IMR-90 (cell line): ENCODE measurements around the gene S100A4. TPM values are rescaled to one million over a fixed set of nuclear protein-coding genes. Genes with fewer than 3 reads are reported as not detected.

Experiments
- ATAC-seq: fragments of 200-7000 bp; cut with Tn5 transposase; 2 replicates; pipeline ENCODE4 v1.9.1; 2020; ENCODE audit warnings: low read depth, mild to moderate bottlenecking, moderate library complexity
- BruUV-seq: library from RNA; stranded (reverse); fragments of 400-500 nt; replicated peaks from 2 replicates; lab custom pipeline; 2021; lab: Mats Ljungman, UMichigan
- CTCF ChIA-PET: fragments of 300-600 bp; formaldehyde crosslinking; extraction: SDS; loops from one replicate; lab custom pipeline; 2021; ENCODE audit warnings: antibody characterized with exemption; lab: Yijun Ruan, JAX
- POLR2A ChIA-PET: fragments of 300-600 bp; sonication (Branson Sonifier 250); formaldehyde crosslinking; loops from one replicate; lab custom pipeline; 2022; ENCODE audit warnings: antibody characterized with exemption; ENCODE audit not compliant: unreplicated experiment; lab: Charles Lee
- DNase-seq: peaks from one replicate; pipeline ENCODE4 v3.0.0; 2013
- H2AFZ ChIP-seq: replicated peaks from 2 replicates; pipeline ENCODE3; 2013; ENCODE audit warnings: low read length, mild to moderate bottlenecking; ENCODE audit not compliant: poor library complexity
- H2AK5ac ChIP-seq: 2 replicates; pipeline ENCODE4 v1.6.1; 2013; ENCODE audit warnings: low read depth, low read length, inconsistent platforms
- H2AK9ac ChIP-seq: replicated peaks from 2 replicates; pipeline ENCODE3; 2013; ENCODE audit warnings: mild to moderate bottlenecking, low read depth, low read length, moderate library complexity; ENCODE audit not compliant: poor library complexity
- H2BK120ac ChIP-seq: 2 replicates; pipeline ENCODE4 v1.6.1; 2013; ENCODE audit warnings: low read depth, low read length, inconsistent platforms
- H2BK15ac ChIP-seq: 3 replicates; pipeline ENCODE4 v1.6.1; 2013; ENCODE audit warnings: low read depth, low read length, inconsistent platforms
- H2BK20ac ChIP-seq: 2 replicates; pipeline ENCODE4 v1.6.1; 2013; ENCODE audit warnings: low read depth, mild to moderate bottlenecking, inconsistent platforms, low read length, moderate library complexity
- H2BK5ac ChIP-seq: 2 replicates; pipeline ENCODE4 v1.6.1; 2013; ENCODE audit warnings: mild to moderate bottlenecking, low read depth, low read length, inconsistent platforms; ENCODE audit not compliant: poor library complexity, severe bottlenecking
- H3K14ac ChIP-seq: replicated peaks from 2 replicates; pipeline ENCODE4 v1.6.1; 2013; ENCODE audit warnings: low read depth, low read length, inconsistent platforms
- H3K18ac ChIP-seq: 2 replicates; pipeline ENCODE4 v1.6.1; 2013; ENCODE audit warnings: low read depth, low read length, control low read depth
- H3K23ac ChIP-seq: 2 replicates; pipeline ENCODE4 v1.6.1; 2013; ENCODE audit warnings: low read depth, low read length, inconsistent platforms
- H3K27ac ChIP-seq: 2 replicates; pipeline ENCODE4 v1.5.1; 2013; ENCODE audit warnings: mild to moderate bottlenecking, control low read depth, low read length; ENCODE audit not compliant: insufficient read depth
- H3K27me3 ChIP-seq: 2 replicates; pipeline ENCODE4 v1.6.1; 2013; ENCODE audit warnings: low read length; ENCODE audit not compliant: control insufficient read depth, insufficient read depth
- H3K36me3 ChIP-seq: 2 replicates; pipeline ENCODE4 v1.6.1; 2013; ENCODE audit warnings: low read length, mixed read lengths; ENCODE audit not compliant: control insufficient read depth, insufficient read depth
- H3K4ac ChIP-seq: 2 replicates; pipeline ENCODE4 v1.6.1; 2013; ENCODE audit warnings: low read depth, low read length, inconsistent platforms
- H3K4me1 ChIP-seq: 2 replicates; pipeline ENCODE4 v1.6.1; 2013; ENCODE audit warnings: low read length, mixed read lengths; ENCODE audit not compliant: control insufficient read depth, insufficient read depth
- H3K4me2 ChIP-seq: 2 replicates; pipeline ENCODE4 v1.6.1; 2013; ENCODE audit warnings: low read depth, mild to moderate bottlenecking, control low read depth, low read length, moderate library complexity
- H3K4me3 ChIP-seq: 2 replicates; pipeline ENCODE4 v1.5.1; 2013; ENCODE audit warnings: low read depth, mild to moderate bottlenecking, control low read depth, low read length, moderate library complexity; ENCODE audit not compliant: insufficient read depth
- H3K56ac ChIP-seq: 2 replicates; pipeline ENCODE4 v1.6.1; 2013; ENCODE audit warnings: low read length, inconsistent platforms; ENCODE audit not compliant: insufficient read depth; ENCODE audit errors: extremely low read depth
- H3K79me1 ChIP-seq, 2 experiments: 2 replicates each; pipeline ENCODE4 v1.6.1; 2013; ENCODE audit warnings: low read length in 2 of 2, inconsistent platforms in 1 of 2, low read depth in 1 of 2
- H3K9ac ChIP-seq: 2 replicates; pipeline ENCODE4 v1.6.1; 2013; ENCODE audit warnings: low read depth, low read length, control low read depth
- H3K9me1 ChIP-seq: 2 replicates; pipeline ENCODE4 v1.6.1; 2013; ENCODE audit warnings: low read length, inconsistent platforms; ENCODE audit not compliant: insufficient read depth
- H3K9me3 ChIP-seq: 2 replicates; pipeline ENCODE4 v1.6.1; 2013; ENCODE audit warnings: low read length; ENCODE audit not compliant: control insufficient read depth, insufficient read depth
- H4K20me1 ChIP-seq: 2 replicates; pipeline ENCODE4 v1.6.1; 2013; ENCODE audit warnings: low read length, inconsistent platforms; ENCODE audit not compliant: insufficient read depth
- H4K5ac ChIP-seq: 2 replicates; pipeline ENCODE4 v1.6.1; 2013; ENCODE audit warnings: mild to moderate bottlenecking, low read depth, low read length, control low read depth
- H4K8ac ChIP-seq, 2 experiments: 2 replicates each; pipeline ENCODE4 v1.6.1; 2013; ENCODE audit warnings: low read depth in 2 of 2, low read length in 2 of 2, control low read depth in 1 of 2, inconsistent platforms in 1 of 2
- H4K91ac ChIP-seq: 2 replicates; pipeline ENCODE4 v1.6.1; 2013; ENCODE audit warnings: low read depth, low read length, inconsistent platforms; ENCODE audit not compliant: insufficient read depth
- BHLHE40 ChIP-seq: fragments of 150-350 bp; IDR thresholded peaks from 2 replicates; pipeline ENCODE4 v1.6.1; 2016; ENCODE audit warnings: mild to moderate bottlenecking, low read depth, low read length
- CEBPB ChIP-seq: IDR thresholded peaks from 2 replicates; pipeline ENCODE4 v1.6.1; 2012; ENCODE audit warnings: low read depth, low read length, improper control_type of control experiment
- FOS ChIP-seq: fragments of 150-350 bp; IDR thresholded peaks from 2 replicates; pipeline ENCODE4 v1.6.1; 2016; ENCODE audit warnings: low read depth, low read length
- MAFK ChIP-seq: IDR thresholded peaks from 2 replicates; pipeline ENCODE4 v1.6.1; 2012; ENCODE audit warnings: low read depth, low read length, improper control_type of control experiment
- MXI1 ChIP-seq: IDR thresholded peaks from 2 replicates; pipeline ENCODE4 v1.6.1; 2012; ENCODE audit warnings: low read depth, mild to moderate bottlenecking, low read length, moderate library complexity, borderline replicate concordance
- NFE2L2 ChIP-seq: fragments of 150-350 bp; IDR thresholded peaks from 2 replicates; pipeline ENCODE4 v1.6.1; 2016; ENCODE audit warnings: low read depth, mild to moderate bottlenecking, low read length
- RCOR1 ChIP-seq: IDR thresholded peaks from 2 replicates; pipeline ENCODE4 v1.6.1; 2012; ENCODE audit warnings: mild to moderate bottlenecking, low read length, improper control_type of control experiment; ENCODE audit not compliant: insufficient replicate concordance
- RFX5 ChIP-seq: IDR thresholded peaks from 2 replicates; pipeline ENCODE4 v1.8.0; 2012; ENCODE audit warnings: low read depth, mild to moderate bottlenecking, low read length, moderate library complexity
- SMC3 ChIP-seq: fragments of 150-350 bp; IDR thresholded peaks from 2 replicates; pipeline ENCODE4 v1.6.1; 2016; ENCODE audit warnings: low read depth, mild to moderate bottlenecking, antibody characterized with exemption, low read length, moderate library complexity
- WGBS, 2 experiments: methylation state at CpG; one replicate each; pipeline versions ENCODE4 v1.1.5 to v1.1.7; 2013; ENCODE audit warnings: missing lambda C conversion rate in 2 of 2; ENCODE audit not compliant: insufficient read length in 1 of 2; ENCODE audit errors: extremely low coverage in 2 of 2; 5-methylcytosine and 5-hydroxymethylcytosine counted together
- dilution Hi-C: fragments of 300-500 bp; cut with HindIII; formaldehyde crosslinking; loops from one replicate; pipeline ENCODE4 v1.14.3; 2018; ENCODE audit warnings: low sequenced_read_pairs; ENCODE audit not compliant: unreplicated experiment
- in situ Hi-C: fragments of 300-500 bp; cut with MboI; formaldehyde crosslinking; loops from 3 replicates; pipeline ENCODE4 v1.14.3; 2019; ENCODE audit warnings: low sequenced_read_pairs, inconsistent platforms, mixed read lengths
- intact Hi-C: fragments of 100-400 bp; cut with micrococcal nuclease; formaldehyde crosslinking; loops from 2 replicates; pipeline ENCODE4 v1.10.0; 2022
- polyA plus RNA-seq, 3 experiments: library from polyadenylated mRNA; depleted of rRNA; stranded (reverse); fragments of >200 nt; gene quantifications; 2 replicates each; pipeline ENCODE4 v1.2.3, GENCODE V29; 2012; ENCODE audit warnings: low replicate concordance in 1 of 3
- total RNA-seq: library from RNA; depleted of rRNA; stranded (reverse); fragments of >200 nt; gene quantifications from 2 replicates; pipeline ENCODE4 v1.2.3, GENCODE V29; 2012
- TF ChIP-seq, protein P1 (sequence below): conservative IDR thresholded peaks from 2 replicates; pipeline ENCODE4 v1.5.1; 2012; ENCODE audit warnings: mild to moderate bottlenecking, low read depth, low read length, improper control_type of control experiment
- TF ChIP-seq, protein P2 (sequence below): fragments of 150-350 bp; IDR thresholded peaks from 2 replicates; pipeline ENCODE4 v1.6.1; 2017; ENCODE audit warnings: mild to moderate bottlenecking, antibody characterized with exemption, low read length, low read depth
- TF ChIP-seq, protein P3 (sequence below): fragments of 150-350 bp; IDR thresholded peaks from 2 replicates; pipeline ENCODE4 v1.6.1; 2016; ENCODE audit warnings: low read depth, mild to moderate bottlenecking, low read length, moderate library complexity, borderline replicate concordance

S100A4 gene
- total and polyA plus RNA-seq, 2 of the 4 experiments (the other 2 are of a cell fraction), result 5.6 to 16.6 TPM

DNA sequence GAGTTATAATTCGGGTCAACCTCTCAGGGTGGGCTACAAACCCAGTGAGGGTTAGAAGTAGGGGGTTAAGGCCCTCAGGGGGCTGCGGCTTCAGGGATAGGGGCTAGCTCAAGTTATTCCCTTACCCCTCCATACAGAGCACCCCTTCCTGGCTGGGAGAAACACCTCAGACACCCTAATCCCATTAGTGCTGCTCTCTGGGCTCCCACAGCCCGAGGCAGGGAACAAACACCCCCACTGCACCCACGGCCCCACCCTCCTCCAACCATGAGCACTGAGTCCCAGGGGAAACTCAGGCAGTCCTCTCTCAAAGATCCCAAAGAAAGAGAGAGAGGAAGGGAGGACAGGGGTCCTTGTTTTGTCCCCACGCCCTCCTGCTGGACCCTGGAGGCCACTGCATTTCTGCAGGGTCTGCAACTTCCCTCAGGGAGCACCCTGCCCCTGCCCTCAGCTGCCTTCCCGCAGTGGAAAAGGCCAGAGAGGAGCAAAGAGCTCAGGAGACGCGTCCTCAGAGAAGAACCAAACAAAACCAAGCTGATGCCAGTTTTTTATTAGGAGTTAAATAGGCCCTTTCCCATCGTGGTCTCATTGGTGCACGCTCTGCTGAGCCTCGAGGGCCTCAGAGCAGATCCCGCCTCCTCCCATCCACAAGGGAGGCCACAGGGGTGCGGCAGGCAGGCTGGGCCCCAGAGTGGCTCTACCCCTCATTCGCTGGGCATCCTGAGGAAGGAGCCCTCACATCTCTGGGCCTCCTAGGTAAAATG, 1.4 kb upstream of the S100A4 start:
- H3K4ac ChIP-seq, result peak overlapping the region; percentile 96
- dilution Hi-C loops, result no loop called here
- H2BK20ac ChIP-seq, result peak overlapping the region; percentile 20; the same call in 1 of the 2 replicates
- no peak overlapping the region for H3K23ac ChIP-seq
- no peaks in the 10 kb centered on the region for H3K9me3 ChIP-seq
- H2AK5ac ChIP-seq, result peak overlapping the region; percentile 85
- peak overlapping the region; percentile 77 for H2AFZ ChIP-seq
- H4K91ac ChIP-seq, result peak overlapping the region; percentile 70
- TF ChIP-seq RFX5 (no peak), NFE2L2 (no peak), MAFK (no peak), RCOR1 (no peak), SMC3 (no peak), FOS (no peak), MXI1 (no peak), CEBPB (no peak), BHLHE40 (no peak)
- TF ChIP-seq, protein P1, sequence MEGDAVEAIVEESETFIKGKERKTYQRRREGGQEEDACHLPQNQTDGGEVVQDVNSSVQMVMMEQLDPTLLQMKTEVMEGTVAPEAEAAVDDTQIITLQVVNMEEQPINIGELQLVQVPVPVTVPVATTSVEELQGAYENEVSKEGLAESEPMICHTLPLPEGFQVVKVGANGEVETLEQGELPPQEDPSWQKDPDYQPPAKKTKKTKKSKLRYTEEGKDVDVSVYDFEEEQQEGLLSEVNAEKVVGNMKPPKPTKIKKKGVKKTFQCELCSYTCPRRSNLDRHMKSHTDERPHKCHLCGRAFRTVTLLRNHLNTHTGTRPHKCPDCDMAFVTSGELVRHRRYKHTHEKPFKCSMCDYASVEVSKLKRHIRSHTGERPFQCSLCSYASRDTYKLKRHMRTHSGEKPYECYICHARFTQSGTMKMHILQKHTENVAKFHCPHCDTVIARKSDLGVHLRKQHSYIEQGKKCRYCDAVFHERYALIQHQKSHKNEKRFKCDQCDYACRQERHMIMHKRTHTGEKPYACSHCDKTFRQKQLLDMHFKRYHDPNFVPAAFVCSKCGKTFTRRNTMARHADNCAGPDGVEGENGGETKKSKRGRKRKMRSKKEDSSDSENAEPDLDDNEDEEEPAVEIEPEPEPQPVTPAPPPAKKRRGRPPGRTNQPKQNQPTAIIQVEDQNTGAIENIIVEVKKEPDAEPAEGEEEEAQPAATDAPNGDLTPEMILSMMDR, result no peak
- TF ChIP-seq, protein P2, sequence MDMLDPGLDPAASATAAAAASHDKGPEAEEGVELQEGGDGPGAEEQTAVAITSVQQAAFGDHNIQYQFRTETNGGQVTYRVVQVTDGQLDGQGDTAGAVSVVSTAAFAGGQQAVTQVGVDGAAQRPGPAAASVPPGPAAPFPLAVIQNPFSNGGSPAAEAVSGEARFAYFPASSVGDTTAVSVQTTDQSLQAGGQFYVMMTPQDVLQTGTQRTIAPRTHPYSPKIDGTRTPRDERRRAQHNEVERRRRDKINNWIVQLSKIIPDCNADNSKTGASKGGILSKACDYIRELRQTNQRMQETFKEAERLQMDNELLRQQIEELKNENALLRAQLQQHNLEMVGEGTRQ, result no peak
- TF ChIP-seq, protein P3, sequence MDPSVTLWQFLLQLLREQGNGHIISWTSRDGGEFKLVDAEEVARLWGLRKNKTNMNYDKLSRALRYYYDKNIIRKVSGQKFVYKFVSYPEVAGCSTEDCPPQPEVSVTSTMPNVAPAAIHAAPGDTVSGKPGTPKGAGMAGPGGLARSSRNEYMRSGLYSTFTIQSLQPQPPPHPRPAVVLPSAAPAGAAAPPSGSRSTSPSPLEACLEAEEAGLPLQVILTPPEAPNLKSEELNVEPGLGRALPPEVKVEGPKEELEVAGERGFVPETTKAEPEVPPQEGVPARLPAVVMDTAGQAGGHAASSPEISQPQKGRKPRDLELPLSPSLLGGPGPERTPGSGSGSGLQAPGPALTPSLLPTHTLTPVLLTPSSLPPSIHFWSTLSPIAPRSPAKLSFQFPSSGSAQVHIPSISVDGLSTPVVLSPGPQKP, result no peak
- in situ Hi-C loops, result loop anchor here (25.0 kb wide), 1 partner anchor 415 kb away; the partner anchor contains the start of genes CREB3L4, CRTC2 and SLC39A1
- peaks cover 37% of the 10 kb centered on the region for H3K4me1 ChIP-seq
- no peak overlapping the region for H3K9ac ChIP-seq
- ChIA-PET POLR2A (interaction anchor here (1.0 kb wide), 1 partner anchor 11 kb away, joined by 3 read pairs; the partner anchor contains the start of gene S100A6), CTCF (no interaction called here)
- peak overlapping the region; percentile 17; the same call in 1 of the 2 replicates for H4K5ac ChIP-seq
- no peak overlapping the region for H2BK5ac ChIP-seq
- H3K27me3 ChIP-seq, result no peaks in the 10 kb centered on the region
- H3K79me1 ChIP-seq, result peaks cover 0 to 35% of the 10 kb centered on the region in 2 experiments; a peak in 3 of 4 replicates
- H3K14ac ChIP-seq, result peak overlapping the region; percentile 65; the same call in 1 of the 2 replicates
- H3K56ac ChIP-seq, result no peak overlapping the region
- ATAC-seq (no peak), DNase-seq (no peak)
- BruUV-seq, result no TSS peak
- no peak overlapping the region; the same call in 1 of the 2 replicates for H3K18ac ChIP-seq
- H3K4me2 ChIP-seq, result no peak overlapping the region
- intact Hi-C loops, result no loop called here
- 0 out of 2 replicates have a peak overlapping the region, but pooled peaks have one; percentile 5 for H3K27ac ChIP-seq
- peak overlapping the region; percentile 96 for H2AK9ac ChIP-seq
- peak overlapping the region; percentile 60; the same call in 1 of the 3 replicates for H2BK15ac ChIP-seq
- H3K36me3 ChIP-seq, result no peaks in the 10 kb centered on the region
- H4K8ac ChIP-seq, result peak overlapping the region in 1 of 2 experiments; percentile 91; a peak in 1 of 4 replicates
- peaks cover 54% of the 10 kb centered on the region for H3K9me1 ChIP-seq
- 87% methylated on average over 3 of the region's 14 CpGs; no CpG with 5 or more reads in 1 of the 2 experiments for WGBS, 2 experiments
- peak overlapping the region; percentile 82 for H2BK120ac ChIP-seq
- H3K4me3 ChIP-seq, result no peak overlapping the region
- no peaks in the 10 kb centered on the region for H4K20me1 ChIP-seq
